Hindlimb muscle (tissue), 1 donor: ENCODE results near the gene POM121L2. TPM values are rescaled to one million over a fixed set of nuclear protein-coding genes. Genes with fewer than 3 reads are reported as not detected.
"Not testable (repeated sequence)": the region's sequence is repeated elsewhere in the genome, so short reads cannot be mapped to it uniquely, and the experiment has no call there.

Source experiments
- DNase-seq: peaks from one replicate; pipeline ENCODE4 v3.0.0-alpha.2; 2013
- polyA plus RNA-seq: library from polyadenylated mRNA; unstranded; fragments of 120-200 nt; gene quantifications from one replicate; pipeline ENCODE4 v1.2.1, GENCODE V29; 2013; ENCODE audit not compliant: insufficient read length

POM121L2 gene
- polyA plus RNA-seq, 1 donor: not detected

- no peak for DNase-seq
These were observed 18.5 kb downstream of the POM121L2 start for GRCh38 chr6:27293436-27294098.

DNA sequence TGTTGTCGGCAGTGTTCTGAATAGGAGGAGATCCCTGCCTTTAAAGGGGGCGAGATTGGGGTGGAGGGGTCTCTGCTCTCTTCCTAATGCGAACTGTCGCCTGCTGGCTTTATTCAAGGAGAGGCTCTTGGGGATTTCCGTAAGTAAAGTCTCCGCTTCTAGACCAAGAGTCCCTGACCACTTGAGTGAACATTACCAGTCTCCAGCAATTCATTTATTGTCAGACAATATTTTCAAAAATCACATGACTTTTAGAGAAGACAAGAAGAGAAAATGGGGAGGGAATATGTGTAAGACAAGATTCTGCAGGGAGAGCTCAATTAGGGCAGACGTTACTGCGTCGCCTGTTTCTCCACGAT lies 21.2 kb downstream of the POM121L2 start:
- no peak for DNase-seq

DNA sequence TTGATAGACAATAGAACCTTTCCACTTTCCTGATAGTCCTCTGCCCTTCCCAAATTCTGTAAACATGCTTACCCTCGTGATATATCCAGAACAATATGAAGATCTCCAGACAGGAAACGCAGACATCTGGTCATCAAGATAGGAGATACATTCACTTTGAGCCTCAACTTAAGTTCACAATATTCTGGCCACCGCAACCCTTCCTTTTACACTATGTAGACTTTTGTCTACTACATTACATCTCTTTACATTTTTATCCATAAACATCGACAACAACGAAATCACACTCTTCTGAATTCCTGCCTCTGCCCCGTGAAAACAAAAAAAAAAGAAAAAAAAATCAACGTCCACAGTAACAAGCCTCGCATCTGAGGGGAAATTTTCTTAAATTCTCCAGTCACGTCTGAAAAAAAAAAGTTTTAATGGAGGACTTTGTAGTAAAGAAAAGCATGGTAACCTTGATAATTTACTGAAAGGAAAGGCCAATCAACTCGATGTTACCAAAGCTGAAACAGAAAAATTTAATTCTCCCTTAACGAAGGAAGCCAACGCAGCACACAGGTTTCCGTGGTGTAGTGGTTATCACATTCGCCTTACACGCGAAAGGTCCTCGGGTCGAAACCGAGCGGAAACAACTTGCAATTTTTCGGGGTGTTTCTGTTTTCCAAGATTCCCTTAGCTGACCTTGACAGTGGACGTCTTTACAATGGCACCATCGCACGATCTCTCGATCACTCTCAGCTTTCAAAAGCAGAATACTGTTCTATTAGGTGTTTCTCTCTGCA lies 21.8 kb downstream of the POM121L2 start:
- DNase-seq: no peak

DNA sequence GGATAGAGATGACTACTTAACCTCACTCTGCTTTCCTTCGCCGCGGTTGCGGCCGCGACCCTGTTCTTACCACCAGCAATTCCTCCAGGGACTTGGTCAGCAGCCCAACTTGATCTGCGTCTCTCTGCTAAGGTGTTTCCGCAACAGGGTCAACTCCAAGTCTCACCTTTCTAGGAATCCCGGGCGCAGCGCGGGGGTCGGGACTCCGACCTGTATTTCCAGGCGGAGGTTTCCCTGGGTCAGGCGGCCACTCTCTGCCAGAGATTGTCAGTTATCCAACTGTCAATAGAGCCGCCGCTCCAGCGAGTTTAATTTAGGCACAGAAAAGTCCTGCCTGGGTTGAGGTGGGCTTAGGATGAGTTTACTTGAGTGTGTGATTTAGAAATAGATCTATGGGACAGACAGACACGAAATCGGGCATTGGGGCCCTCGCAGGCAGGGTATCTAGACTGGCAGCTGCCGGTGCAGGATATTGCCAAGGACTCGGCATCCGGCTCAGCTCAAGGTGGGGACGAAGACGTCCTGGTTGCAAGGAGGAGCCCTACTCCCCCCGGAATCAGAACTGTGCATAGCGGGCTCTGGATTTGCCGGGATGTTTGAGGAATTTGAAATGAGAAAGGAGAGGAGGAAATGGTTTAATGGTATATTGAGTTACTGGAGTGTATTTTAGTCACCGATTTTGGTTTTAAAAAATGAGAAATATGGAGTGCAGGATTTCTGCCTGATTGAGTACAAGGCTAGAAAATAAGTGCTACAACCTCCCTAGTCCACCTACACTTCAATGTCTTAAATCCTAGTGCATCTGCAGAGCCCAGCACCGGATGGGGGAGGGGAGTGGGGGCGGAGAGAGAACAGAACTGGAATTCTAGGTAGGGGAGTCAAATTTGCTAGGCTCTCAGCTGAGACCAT lies 23.7 kb downstream of the POM121L2 start:
- no peak for DNase-seq

- no peak for DNase-seq
These were observed 24.3 kb downstream of the POM121L2 start for GRCh38 chr6:27287751-27288135.

- DNase-seq: no peak
These were observed 25.9 kb downstream of the POM121L2 start for GRCh38 chr6:27286141-27286540.

DNA sequence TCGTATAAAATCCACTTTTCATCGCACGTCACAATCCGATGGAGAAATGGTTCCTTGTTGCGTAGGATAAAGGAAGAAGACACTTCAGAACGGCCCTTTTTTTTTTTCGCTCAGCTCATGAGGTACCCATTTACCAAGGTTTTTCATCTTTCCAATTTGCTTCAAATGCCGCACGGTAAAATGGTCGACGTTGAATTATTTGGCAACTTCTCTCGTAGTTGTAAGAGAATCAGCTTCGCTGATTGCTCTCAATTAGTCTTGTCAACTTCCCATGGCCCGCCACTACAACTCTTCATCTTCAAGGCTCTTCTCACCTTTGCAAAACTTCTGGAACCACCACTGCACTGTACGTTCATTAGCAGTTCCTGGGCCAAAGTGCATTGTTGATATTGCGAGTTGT lies 28.8 kb downstream of the POM121L2 start:
- no peak for DNase-seq

GRCh38 chr6:27281569-27281968 lies 30.5 kb downstream of the POM121L2 start:
- no peak for DNase-seq

GRCh38 chr6:27281105-27281539 lies 31.0 kb downstream of the POM121L2 start:
- no peak for DNase-seq

DNA sequence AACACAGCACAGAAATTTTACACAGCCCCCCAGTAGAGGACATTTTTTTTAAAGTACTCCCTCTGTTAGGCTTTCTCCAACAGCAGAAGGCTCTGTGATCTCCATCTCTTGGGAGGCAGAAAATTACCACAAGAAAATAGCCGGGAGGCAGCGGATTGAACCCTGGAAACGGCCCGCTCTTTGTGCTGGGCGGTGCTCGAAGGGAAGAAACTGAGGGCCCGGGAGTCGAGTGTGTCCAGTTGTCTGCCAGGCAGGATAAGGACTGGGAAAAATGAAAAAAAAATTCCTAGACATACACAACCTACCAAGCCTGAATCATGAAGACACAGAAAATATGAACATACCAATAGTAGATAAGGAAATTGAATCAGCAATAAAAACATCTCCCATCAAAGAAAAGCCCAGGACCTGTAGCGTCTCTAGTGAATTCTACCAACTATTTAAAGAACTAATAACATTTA lies 31.5 kb downstream of the POM121L2 start:
- no peak for DNase-seq

- DNase-seq: no peak
These were observed 32.0 kb downstream of the POM121L2 start for GRCh38 chr6:27280064-27280539.

DNA sequence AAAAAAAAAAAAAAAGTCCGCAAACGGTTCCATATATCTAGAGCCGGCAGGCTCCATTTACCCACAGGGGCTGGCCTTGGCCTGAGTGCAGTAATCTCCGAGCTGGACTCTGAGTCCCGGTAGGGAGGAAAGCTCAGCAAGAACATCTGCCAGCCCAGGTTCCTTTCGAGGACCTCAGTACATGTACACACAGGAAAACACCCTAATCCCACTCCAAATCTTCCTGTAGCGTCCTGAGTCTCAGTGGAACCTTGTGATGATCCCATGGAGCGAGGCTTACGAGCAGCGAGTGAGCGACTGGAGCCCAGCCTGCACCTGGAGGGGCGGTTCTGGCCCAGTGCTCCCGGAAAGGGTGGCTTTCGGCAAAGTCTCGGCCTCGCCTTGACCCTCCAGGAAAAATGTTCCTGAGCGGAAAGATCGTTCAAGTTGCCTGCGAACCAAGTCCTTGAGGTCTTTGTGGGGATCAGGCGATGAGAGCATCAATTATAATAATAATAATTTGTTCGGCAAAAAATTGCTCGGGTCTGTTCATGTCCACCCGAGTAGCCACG lies 32.5 kb downstream of the POM121L2 start:
- no peak for DNase-seq

DNA sequence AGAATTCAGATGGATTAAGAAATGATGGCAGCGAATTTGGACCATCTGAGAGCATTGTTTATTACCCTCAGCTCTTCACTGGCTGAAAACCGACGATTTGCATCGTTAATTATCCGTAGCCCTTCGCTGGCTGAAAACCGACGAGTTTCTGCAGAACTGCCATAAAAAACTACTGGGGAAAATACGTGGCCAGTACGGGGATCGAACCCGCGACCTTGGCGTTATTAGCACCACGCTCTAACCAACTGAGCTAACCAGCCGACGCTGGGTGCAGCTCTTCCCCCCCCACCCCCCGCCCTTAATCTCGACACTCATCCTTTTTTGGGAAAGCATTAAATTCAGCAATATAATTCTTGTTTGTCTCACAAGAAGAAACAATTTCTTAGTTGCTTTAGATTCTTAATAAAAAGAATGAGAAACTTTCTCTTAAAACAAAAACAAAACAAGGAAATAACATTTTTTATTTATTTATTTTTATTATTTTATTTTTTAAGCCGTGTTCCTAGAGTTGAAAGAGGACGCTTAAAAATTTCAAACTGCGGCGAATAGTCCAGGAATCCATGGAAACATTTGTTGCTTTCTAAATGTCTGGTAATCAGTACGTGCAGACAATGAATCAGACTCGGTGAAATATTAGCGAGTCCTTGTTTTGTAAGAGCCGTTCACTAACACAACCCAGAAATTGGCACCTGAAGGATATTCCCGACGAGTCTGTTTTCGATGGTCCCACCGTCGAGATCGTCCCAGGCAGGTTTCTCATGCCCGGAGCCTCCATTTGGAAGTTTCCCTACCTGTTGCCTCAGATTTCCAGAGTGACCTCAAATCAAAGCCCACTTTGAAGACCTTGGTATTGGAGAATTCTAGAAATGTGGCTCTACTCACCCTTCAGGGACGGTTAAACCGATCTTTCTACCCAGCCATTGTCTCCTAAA lies 36.8 kb downstream of the POM121L2 start:
- DNase-seq: no peak

DNA sequence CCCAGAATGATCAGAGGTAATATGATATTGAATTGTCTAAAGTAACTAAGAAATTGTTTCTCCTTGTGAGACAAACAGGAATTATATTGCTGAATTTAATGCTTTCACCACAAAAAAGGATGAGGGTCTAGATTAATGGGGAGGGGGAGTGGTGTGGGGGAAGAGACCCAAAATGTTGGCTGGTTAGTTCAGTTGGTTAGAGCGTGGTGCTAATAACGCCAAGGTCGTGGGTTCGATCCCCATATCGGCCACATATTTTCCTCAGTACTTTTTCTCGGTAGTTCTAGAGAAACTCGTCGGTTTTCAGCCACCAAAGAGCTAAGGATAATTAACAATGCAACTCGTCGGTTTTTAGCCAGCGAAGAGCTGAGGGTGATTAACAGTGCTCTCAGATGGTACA lies 38.3 kb downstream of the POM121L2 start:
- DNase-seq: no peak

DNA sequence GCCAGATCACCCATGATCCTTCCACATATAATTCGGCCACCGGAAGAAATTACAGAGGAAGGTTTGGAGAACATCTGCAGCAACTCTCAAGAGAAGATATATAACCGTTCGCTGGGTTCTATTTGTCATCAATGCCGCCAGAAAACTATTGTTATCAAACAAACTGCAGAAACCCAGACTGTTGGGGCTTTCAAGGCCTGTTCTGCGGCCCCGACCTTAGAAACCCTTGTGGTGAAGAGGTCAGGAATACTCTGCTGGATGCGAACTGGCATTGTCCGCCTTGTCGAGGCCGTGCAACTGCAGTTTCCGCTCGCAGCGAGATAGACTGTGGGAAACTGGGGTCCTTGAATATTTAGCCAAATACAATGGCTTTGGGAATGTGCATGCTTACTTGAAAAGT lies 43.3 kb downstream of the POM121L2 start:
- no peak for DNase-seq

DNA sequence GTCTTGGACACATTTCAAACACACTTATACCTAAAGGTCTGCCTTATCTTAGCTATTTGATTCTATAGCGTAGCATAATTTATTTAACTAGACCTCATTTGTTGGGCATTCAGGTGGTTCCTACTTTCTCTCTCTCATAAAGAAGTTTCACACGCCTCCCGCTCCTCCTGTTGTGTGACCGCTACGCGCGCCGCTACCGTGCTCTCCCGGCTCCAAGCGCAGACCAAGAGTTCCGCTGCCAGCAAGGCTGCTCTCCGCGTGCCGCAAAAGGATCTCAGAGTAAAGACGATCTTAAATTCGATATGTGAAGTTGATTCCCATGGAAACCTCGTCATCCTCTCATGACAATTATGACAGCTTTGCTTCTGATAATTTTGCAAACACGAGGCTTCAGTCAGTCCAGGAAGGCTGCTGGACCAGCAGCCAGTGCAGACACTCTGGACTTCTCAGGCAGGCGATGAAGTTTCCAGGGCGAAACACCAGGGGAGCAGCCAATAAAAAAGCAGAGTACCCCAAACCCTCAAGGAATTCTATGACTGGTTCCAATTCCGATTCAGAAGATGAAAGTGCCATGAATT lies 44.1 kb downstream of the POM121L2 start:
- no peak for DNase-seq

GRCh38 chr6:27267003-27267402 lies 45.1 kb downstream of the POM121L2 start:
- not testable (repeated sequence) for DNase-seq

GRCh38 chr6:27263886-27264285 lies 48.2 kb downstream of the POM121L2 start:
- no peak for DNase-seq

- no peak for DNase-seq
These were observed 51.2 kb downstream of the POM121L2 start for GRCh38 chr6:27260836-27261375.

DNA sequence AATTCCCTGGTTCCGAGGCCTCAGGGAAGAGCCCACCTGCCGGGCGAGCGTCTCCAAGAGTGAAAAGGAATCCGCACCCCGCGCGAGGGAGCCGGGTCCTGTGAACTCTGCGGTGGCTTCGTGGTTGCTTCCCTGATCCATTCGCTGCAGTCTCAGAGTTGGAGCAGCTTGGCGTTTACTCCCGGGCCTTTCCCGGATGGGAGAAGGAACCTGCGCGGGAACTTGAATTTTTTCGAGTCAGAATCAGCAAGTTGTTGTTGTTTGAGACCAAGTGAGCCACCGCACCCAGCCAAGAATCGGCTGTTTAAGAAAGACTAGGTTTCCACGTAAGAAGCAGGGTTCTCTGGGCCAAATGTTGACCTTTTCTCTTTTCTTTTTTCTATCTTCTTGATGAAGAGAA lies 51.7 kb downstream of the POM121L2 start:
- no peak for DNase-seq
